Endothelial cell (in vitro differentiated cells): ENCODE results near the gene ZDHHC19. TPM values are rescaled to one million over a fixed set of nuclear protein-coding genes. Genes with fewer than 3 reads are reported as not detected.

Experiments
- DNase-seq: peaks from one replicate; pipeline ENCODE4 v3.0.0; 2021; ENCODE audit warnings: low spot score
- H3K27ac Mint-ChIP-seq: one replicate; pipeline ENCODE4 v1.8.0; 2021; ENCODE audit warnings: mixed read lengths, inconsistent platforms; ENCODE audit not compliant: unreplicated experiment
- H3K27me3 Mint-ChIP-seq: one replicate; pipeline ENCODE4 v1.8.0; 2021; ENCODE audit warnings: mild to moderate bottlenecking, moderate library complexity, mixed read lengths, inconsistent platforms; ENCODE audit not compliant: unreplicated experiment
- H3K36me3 Mint-ChIP-seq: one replicate; pipeline ENCODE4 v1.8.0; 2021; ENCODE audit warnings: mild to moderate bottlenecking, low read depth, mixed read lengths, inconsistent platforms; ENCODE audit not compliant: unreplicated experiment
- H3K4me1 Mint-ChIP-seq: one replicate; pipeline ENCODE4 v1.8.0; 2021; ENCODE audit warnings: mild to moderate bottlenecking, mixed read lengths, inconsistent platforms; ENCODE audit not compliant: unreplicated experiment
- H3K4me3 Mint-ChIP-seq: one replicate; pipeline ENCODE4 v1.8.0; 2021; ENCODE audit warnings: mild to moderate bottlenecking, mixed read lengths, inconsistent platforms; ENCODE audit not compliant: unreplicated experiment
- H3K9me3 Mint-ChIP-seq: one replicate; pipeline ENCODE4 v1.8.0; 2021; ENCODE audit warnings: mixed read lengths, inconsistent platforms; ENCODE audit not compliant: unreplicated experiment
- total RNA-seq: library from RNA; stranded (reverse); fragmentation: NEBNext Ultra II Directional; extraction: Animal tissue kit (Norgen Biotek cat#: 25700); gene quantifications from one replicate; pipeline ENCODE4 v1.2.1, GENCODE V29; 2021; ENCODE audit not compliant: unreplicated experiment
- TF ChIP-seq, protein P1 (sequence below): fragments of 200-600 bp; sonication (generic); IDR thresholded peaks from one replicate; pipeline ENCODE4 v1.5.0; 2021; ENCODE audit warnings: antibody characterized with exemption; ENCODE audit not compliant: unreplicated experiment

ZDHHC19 gene
- total RNA-seq, 1 donor from 2014 or later, result 0.82 TPM

DNA sequence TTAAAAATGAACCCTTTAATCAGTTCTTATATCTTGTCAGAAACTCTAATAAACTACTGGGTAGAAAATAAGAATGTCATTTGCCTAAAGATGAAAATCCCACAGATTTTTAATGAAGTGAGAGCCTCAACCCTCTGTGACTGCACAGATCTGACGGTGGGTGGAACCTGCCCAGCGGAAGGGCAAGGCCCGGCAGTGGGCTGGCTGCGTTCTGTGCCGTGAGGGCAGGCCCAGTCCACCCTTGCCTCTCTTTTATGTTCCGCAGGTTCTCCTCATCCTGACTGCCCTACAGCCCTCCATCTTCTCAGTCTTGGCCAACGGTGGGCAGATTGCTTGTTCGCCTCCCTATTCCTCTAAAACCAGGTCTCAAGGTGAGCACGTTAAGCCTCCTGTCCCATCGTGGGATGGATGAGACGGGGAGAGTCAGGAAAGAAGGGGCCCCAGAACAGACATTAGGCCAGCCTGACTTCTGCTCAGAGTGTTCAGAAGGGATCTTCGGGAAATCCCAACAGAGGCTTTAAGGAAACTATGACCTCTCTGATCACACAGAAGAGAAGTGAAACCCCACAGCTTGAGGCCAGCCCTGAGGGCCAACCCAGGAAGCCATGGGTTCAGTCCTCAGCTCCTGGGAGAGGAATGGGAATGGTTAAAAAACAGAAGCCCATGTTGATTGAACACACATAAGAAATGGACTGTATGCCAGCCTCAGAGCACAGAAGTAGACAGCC, 21.1 kb upstream of the ZDHHC19 start:
- Mint-ChIP-seq H3K36me3 (no peaks in the 10 kb centered on the region), H3K4me3 (no peak overlapping the region), H3K27me3 (peaks cover 2% of the 10 kb centered on the region), H3K27ac (no peak overlapping the region), H3K9me3 (no peaks in the 10 kb centered on the region), H3K4me1 (no peaks in the 10 kb centered on the region)
- DNase-seq, result no peak
- TF ChIP-seq, protein P1, sequence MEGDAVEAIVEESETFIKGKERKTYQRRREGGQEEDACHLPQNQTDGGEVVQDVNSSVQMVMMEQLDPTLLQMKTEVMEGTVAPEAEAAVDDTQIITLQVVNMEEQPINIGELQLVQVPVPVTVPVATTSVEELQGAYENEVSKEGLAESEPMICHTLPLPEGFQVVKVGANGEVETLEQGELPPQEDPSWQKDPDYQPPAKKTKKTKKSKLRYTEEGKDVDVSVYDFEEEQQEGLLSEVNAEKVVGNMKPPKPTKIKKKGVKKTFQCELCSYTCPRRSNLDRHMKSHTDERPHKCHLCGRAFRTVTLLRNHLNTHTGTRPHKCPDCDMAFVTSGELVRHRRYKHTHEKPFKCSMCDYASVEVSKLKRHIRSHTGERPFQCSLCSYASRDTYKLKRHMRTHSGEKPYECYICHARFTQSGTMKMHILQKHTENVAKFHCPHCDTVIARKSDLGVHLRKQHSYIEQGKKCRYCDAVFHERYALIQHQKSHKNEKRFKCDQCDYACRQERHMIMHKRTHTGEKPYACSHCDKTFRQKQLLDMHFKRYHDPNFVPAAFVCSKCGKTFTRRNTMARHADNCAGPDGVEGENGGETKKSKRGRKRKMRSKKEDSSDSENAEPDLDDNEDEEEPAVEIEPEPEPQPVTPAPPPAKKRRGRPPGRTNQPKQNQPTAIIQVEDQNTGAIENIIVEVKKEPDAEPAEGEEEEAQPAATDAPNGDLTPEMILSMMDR, result no peak

GRCh38 chr3:196227629-196228493, 16.7 kb upstream of the ZDHHC19 start:
- H3K27me3 Mint-ChIP-seq, result peaks cover 4% of the 10 kb centered on the region
- no peak overlapping the region for H3K27ac Mint-ChIP-seq
- H3K9me3 Mint-ChIP-seq, result no peaks in the 10 kb centered on the region
- H3K36me3 Mint-ChIP-seq, result no peaks in the 10 kb centered on the region
- H3K4me1 Mint-ChIP-seq, result no peaks in the 10 kb centered on the region
- H3K4me3 Mint-ChIP-seq, result no peak overlapping the region
- DNase-seq, result no peak
- TF ChIP-seq, protein P1, result no peak

GRCh38 chr3:196227121-196227561, 15.9 kb upstream of the ZDHHC19 start:
- Mint-ChIP-seq H3K27me3 (peaks cover 4% of the 10 kb centered on the region), H3K4me1 (no peaks in the 10 kb centered on the region), H3K36me3 (no peaks in the 10 kb centered on the region), H3K9me3 (no peaks in the 10 kb centered on the region), H3K27ac (no peak overlapping the region), H3K4me3 (no peak overlapping the region)
- TF ChIP-seq, protein P1, result no peak
- DNase-seq, result no peak

- Mint-ChIP-seq H3K27ac (no peak overlapping the region), H3K9me3 (no peaks in the 10 kb centered on the region), H3K4me3 (no peak overlapping the region), H3K36me3 (no peaks in the 10 kb centered on the region), H3K27me3 (peaks cover 3% of the 10 kb centered on the region), H3K4me1 (no peaks in the 10 kb centered on the region)
- DNase-seq, result no peak
- TF ChIP-seq, protein P1, result no peak
These were observed 14.7 kb upstream of the ZDHHC19 start for GRCh38 chr3:196225763-196226364.
